ENCODE results near the gene BCAS3.

Gene BCAS3

GRCh38 chr17:60676758-60677307 lies 818 bp upstream of the BCAS3 start:
- no peak for DNase-seq

DNA sequence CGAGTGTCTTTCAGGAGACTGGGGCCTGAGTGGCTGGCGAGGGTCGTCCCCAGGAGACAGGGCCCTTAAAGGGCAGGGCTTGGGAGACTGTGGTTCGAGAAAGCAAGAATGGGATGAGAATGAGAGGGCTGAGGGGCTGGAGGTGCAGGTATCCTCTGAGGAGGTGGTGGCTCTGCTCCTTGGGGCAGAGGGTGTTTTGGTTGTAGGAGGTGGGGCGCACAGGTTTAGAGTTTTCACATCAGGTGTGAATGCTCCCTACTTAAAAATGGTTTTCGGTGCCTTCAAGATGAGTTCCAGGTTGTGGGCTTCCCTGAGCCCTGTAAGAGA lies 430 bp downstream of the BCAS3 start:
- DNase-seq, result no peak

- DNase-seq, result no peak
These were observed 1.6 kb downstream of the BCAS3 start for GRCh38 chr17:60679287-60679686.

- DNase-seq, result no peak
These were observed 3.1 kb downstream of the BCAS3 start for GRCh38 chr17:60680754-60681153.

GRCh38 chr17:60685437-60685836 lies 7.8 kb downstream of the BCAS3 start:
- no peak for DNase-seq

GRCh38 chr17:60695960-60696359 lies 18.3 kb downstream of the BCAS3 start:
- peak; percentile 25 for DNase-seq

- no peak for DNase-seq
These were observed 21.4 kb downstream of the BCAS3 start for GRCh38 chr17:60699090-60699489.

DNA sequence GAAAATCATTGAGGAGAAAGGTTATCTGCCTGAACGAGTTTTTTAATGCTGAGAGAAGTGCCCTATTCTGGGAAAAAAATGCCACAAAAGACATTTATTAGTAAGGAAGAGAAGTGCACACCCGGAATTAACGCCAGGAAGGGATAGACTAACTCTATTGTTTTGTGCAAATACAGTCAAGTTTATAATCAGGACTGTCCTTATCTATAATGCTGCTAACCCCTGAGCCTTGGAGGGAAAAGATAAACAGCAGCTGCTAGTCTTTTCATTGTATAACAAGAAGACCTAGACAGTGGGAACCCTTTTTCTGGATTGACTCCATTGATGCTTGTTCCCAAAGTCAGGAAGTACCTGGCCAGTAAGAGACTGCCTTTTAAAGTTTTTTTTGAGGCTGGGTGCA lies 26.5 kb downstream of the BCAS3 start:
- DNase-seq, result no peak

DNA sequence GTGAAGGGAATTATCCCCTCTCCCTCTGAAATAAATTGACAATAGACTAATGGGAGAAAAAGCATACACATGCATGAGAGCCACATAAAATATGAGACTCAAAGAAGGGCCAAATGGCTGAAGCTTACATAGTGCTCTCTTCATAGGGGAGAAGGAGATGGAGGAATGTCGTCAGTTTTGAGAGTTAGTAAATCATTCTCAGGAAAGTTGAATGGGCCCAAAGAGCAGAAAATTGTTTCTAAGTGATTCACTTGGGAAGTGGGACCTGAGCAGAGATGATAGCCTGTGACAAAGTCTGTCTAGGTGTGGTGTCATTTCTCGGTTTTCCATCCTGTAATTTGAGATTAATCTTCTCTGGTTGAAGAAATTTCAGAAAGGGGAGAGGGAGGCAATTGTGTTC lies 35.0 kb downstream of the BCAS3 start:
- no peak for DNase-seq

GRCh38 chr17:60713608-60714007 lies 36.0 kb downstream of the BCAS3 start:
- no peak for DNase-seq

DNA sequence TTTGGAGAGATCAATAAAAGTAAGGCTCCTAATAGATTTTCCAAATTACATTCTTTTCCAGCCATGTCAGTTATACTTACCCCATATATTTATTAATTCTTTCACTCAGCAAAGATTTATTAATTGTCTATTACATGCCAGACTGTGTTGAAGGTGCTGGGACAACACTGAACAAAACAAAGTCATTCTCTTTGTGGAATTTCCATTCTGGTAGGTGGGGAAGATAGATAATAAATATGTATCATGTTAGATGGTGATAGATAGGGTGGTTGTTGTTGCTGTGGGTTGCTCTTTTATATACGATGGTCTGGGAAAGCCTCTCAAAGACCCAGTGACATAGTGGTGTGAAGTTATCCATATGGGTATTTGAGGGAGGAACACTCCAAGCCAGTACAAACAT lies 39.1 kb downstream of the BCAS3 start:
- DNase-seq, result no peak

DNA sequence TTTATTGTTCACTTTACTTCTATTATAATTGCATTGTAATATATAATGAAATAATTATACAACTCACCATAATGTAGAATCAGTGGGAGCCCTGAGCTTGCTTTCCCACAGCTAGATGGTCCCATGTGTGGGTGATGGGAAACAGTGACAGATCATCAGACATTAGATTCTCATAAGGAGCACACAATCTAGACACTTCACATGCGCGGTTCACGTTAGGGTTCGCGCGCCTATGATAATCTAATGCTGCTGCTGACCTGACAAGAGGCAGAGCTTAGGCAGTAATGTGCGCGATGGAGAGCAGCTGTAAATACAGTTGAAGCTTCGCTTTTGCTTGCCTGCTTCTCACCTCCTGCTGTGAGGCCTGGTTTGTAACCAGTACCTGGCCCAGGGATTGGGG lies 40.2 kb downstream of the BCAS3 start:
- no peak for DNase-seq

DNA sequence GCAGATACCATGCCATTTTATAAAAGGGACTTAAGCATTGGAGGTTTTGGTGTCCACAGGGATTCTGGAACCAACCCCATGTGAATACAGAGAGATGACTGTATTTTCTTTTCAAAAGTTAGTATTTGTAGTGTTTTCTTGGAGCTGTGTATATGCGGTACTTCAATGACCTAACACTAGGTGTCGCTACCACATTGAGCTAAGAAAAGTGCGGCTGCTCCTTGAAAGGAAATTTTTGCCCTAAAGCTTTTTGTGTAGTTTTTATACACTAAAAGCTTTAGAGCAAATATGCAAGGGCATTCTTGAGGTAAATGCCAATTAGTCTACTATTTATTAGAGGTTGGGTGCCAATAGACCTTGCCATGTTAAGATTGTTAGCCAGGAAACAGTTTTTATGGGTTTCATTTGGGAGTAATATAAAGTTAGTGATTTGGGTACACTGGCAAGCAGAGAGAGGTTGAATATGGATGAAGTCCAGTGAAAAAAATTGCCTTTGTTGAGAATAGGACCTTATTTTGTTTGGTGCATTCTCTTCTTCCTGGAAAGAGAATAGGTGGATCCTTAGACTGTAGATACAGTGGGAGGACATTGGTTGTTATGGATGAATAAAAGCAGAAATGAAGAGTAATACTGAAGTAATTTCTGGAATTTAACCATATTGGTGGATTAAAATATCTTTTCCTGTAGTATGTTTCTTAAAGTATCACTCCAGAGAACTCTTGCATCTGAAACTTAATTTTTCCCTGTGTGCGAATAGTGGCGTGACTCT lies 43.3 kb downstream of the BCAS3 start:
- DNase-seq, result peak; percentile 46

DNA sequence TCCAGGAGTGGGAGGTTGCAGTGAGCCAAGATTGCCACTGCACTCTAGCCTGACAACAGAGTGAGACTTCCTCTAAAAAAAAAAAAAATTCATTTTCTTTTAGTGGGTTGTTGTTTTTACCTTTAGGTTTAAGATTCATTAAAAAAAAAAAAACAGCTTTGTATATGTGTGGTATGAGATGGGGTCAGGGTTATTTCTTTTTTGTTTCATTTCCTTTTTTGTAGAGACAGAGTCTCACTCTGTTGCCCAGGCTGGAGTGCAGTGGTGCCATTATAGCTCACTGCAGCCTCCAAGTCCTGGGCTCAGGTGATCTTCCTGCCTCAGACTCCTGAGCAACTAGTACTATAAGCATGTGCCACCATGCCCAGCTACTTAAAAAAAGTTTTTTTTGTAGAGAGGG lies 47.0 kb downstream of the BCAS3 start:
- DNase-seq, result no peak

GRCh38 chr17:60729854-60730253 lies 52.2 kb downstream of the BCAS3 start:
- no peak for DNase-seq

DNA sequence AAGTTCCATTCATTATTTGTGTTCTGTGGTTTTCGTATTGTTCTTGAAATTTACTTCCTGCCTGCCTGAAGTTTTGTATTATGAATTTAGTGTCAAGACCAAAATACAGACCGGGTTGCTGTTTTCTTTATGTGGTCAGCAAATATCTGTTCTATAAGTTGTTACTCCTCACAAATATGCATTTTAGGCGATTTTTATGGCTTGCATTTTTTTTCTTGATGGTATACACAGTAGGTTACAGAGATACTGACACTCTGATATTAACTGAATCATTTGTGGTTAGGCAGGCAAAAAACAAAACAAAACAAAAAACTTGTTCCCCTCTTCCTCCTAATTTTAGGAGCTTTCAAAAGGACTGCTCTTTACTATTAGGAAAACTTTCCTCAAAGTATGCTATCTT lies 52.6 kb downstream of the BCAS3 start:
- DNase-seq, result no peak

GRCh38 chr17:60738287-60738686 lies 60.6 kb downstream of the BCAS3 start:
- no peak for DNase-seq

GRCh38 chr17:60740584-60740983 lies 62.9 kb downstream of the BCAS3 start:
- no peak for DNase-seq

DNA sequence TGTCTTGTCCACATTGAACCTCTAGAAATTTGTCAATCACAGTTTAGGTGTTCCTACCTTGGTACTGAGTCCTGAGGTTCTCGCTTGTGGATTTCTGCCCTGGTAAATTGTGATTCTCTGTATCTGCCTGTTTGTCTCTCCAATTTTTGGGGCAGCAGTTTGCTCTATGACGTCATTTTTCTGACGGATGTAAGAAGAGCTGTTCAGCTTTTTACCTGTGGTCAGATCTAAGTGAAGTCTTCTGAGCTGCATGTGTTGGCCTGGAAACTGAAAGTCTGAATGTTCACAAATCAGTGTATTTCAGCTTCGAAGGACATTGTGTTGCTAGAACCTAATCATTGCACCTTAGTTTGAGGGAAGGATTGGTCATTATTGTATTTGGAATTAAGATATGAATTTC lies 63.4 kb downstream of the BCAS3 start:
- DNase-seq, result no peak

DNA sequence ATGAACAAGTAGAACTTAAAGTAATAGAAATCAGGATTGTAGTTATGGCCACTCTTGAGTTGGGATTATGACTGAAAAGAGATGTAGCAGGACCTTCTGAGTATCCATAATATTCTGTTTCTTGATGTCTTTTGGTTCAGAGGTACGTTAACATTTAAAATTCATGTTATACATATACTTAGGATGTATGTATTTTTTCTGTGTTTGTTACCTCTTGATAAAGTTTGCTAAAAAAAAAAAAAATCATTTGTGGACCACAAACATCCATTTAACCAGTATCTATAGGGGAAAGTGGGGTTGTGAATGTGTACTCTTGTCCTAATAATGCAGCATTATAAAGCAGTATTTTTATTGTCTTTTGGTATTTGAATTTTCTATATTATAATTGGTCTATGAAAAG lies 65.6 kb downstream of the BCAS3 start:
- no peak for DNase-seq

- DNase-seq, result no peak
These were observed 66.1 kb downstream of the BCAS3 start for GRCh38 chr17:60743799-60744198.

GRCh38 chr17:60744355-60744966 lies 66.8 kb downstream of the BCAS3 start:
- DNase-seq, result no peak

DNA sequence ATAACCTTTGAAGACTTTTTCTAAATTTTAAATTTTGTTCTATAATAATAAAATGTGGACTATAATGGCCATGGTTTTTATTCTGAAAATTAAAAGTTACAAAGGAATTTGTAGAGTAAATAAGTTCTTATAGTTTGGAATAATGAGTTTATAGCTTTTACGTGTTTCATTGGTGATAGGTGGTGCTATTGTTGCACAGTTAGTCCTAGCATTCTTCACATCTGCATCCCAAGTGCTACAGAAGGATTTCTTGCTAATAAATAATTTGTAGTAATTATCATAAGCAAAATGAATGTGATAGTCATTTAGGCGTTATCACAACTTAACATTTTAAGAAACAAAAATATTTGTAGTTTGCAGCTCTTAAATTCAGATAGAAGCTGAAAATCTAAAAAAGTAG lies 67.9 kb downstream of the BCAS3 start:
- DNase-seq, result no peak

DNA sequence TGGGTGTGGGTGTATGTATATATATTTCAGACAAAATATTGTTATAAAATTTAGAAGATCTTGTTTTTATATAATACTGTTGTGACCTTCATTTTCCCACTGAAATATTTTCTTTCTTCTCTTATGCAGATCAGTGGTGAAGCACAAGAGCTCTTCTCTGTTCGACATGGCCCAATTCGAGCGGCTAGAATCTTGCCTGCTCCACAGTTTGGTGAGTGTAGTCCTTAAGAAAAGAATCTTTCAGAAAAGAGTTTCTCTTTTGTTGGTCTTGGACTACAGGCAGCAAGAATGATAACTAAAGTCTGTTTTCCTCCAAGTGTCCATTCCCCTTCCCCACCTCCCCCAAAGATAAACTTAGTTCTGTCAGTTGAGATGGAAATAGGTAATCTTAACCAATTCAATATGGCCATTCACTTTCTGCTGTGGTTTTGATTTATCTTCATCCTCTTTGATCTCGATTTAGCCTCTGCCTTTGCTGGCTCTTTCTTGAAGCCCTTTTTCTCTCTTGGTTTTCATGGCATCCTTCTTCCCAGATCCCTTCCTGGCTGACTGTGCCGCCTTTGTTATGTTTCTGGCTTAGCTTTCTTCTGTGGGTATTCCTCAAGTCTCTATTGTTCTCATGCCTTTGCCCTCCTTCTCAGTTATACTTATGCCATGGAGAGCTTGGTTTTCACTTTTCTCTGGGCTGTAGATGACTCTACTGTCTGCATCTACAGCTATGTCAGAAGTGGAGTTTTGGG lies 69.6 kb downstream of the BCAS3 start:
- DNase-seq, result no peak

All from activated CD4-positive, alpha-beta T cell treated with anti-CD3 and anti-CD28 coated beads, Interleukin-2, amount 50 U/mL, for 16 hours (primary cell).